Astrocyte (in vitro differentiated cells and primary cell): ENCODE data around the gene SLIT3. TPM values are rescaled to one million over a fixed set of nuclear protein-coding genes. Genes with fewer than 3 reads are reported as not detected.

Experiments used
- DNase-seq: peaks from one replicate; pipeline ENCODE4 v3.0.0-alpha.2; 2010; ENCODE audit warnings: low read depth
- FAIRE-seq: peaks from 2 replicates; lab custom pipeline; 2011; peaks lifted over from hg19 to GRCh38; lab: Jason Lieb, UNC
- H2AFZ ChIP-seq: 2 replicates; pipeline ENCODE4 v1.6.0; 2012; ENCODE audit warnings: low read depth, low read length, inconsistent platforms
- H3K27ac ChIP-seq: 2 replicates; pipeline ENCODE4 v1.5.1; 2011; ENCODE audit warnings: low read depth, low read length, inconsistent platforms
- H3K27me3 ChIP-seq: 2 replicates; pipeline ENCODE4 v1.6.0; 2011; ENCODE audit warnings: low read length, inconsistent platforms; ENCODE audit not compliant: insufficient read depth
- H3K36me3 ChIP-seq: 2 replicates; pipeline ENCODE4 v1.5.1; 2011; ENCODE audit warnings: low read length, inconsistent platforms; ENCODE audit not compliant: insufficient read depth
- H3K4me1 ChIP-seq: 2 replicates; pipeline ENCODE4 v1.5.1; 2011; ENCODE audit warnings: low read length, inconsistent platforms; ENCODE audit not compliant: insufficient read depth
- H3K4me2 ChIP-seq: 2 replicates; pipeline ENCODE4 v1.6.0; 2012; ENCODE audit warnings: low read length, inconsistent platforms
- H3K4me3 ChIP-seq: 2 replicates; pipeline ENCODE4 v1.5.1; 2011; ENCODE audit warnings: low read depth, mild to moderate bottlenecking, low read length, inconsistent platforms; ENCODE audit not compliant: insufficient read depth
- H3K79me2 ChIP-seq: 2 replicates; pipeline ENCODE4 v1.6.0; 2012; ENCODE audit warnings: mild to moderate bottlenecking, low read length, inconsistent platforms; ENCODE audit not compliant: insufficient read depth
- H3K9ac ChIP-seq: 2 replicates; pipeline ENCODE4 v1.6.0; 2012; ENCODE audit warnings: mild to moderate bottlenecking, low read length, inconsistent platforms
- H3K9me3 ChIP-seq: 2 replicates; pipeline ENCODE4 v1.5.1; 2012; ENCODE audit warnings: low read depth, mild to moderate bottlenecking, low read length, inconsistent platforms; ENCODE audit not compliant: insufficient read depth
- H4K20me1 ChIP-seq: 2 replicates; pipeline ENCODE4 v1.6.0; 2012; ENCODE audit warnings: low read length, inconsistent platforms; ENCODE audit not compliant: insufficient read depth
- H3K27ac Mint-ChIP-seq: one replicate; pipeline ENCODE4 v1.8.0; 2021; ENCODE audit warnings: mild to moderate bottlenecking, mixed read lengths; ENCODE audit not compliant: unreplicated experiment
- H3K27me3 Mint-ChIP-seq: one replicate; pipeline ENCODE4 v1.8.0; 2021; ENCODE audit warnings: low read depth, mixed read lengths; ENCODE audit not compliant: unreplicated experiment
- H3K36me3 Mint-ChIP-seq: one replicate; pipeline ENCODE4 v1.8.0; 2021; ENCODE audit warnings: low read depth, mixed read lengths; ENCODE audit not compliant: unreplicated experiment
- H3K4me1 Mint-ChIP-seq: one replicate; pipeline ENCODE4 v1.8.0; 2021; ENCODE audit warnings: low read depth, mixed read lengths; ENCODE audit not compliant: unreplicated experiment
- H3K4me3 Mint-ChIP-seq: one replicate; pipeline ENCODE4 v1.8.0; 2021; ENCODE audit warnings: mild to moderate bottlenecking, moderate library complexity, mixed read lengths; ENCODE audit not compliant: unreplicated experiment
- H3K9me3 Mint-ChIP-seq: one replicate; pipeline ENCODE4 v1.8.0; 2021; ENCODE audit warnings: mild to moderate bottlenecking, mixed read lengths; ENCODE audit not compliant: unreplicated experiment
- EZH2 ChIP-seq: IDR thresholded peaks from 2 replicates; pipeline ENCODE4 v1.6.1; 2012; ENCODE audit warnings: mild to moderate bottlenecking, low read length, inconsistent platforms; ENCODE audit not compliant: insufficient read depth
- total RNA-seq: library from RNA; stranded (reverse); gene quantifications from 2 replicates; pipeline ENCODE4 v1.2.1, GENCODE V29; 2021
- TF ChIP-seq, protein P1 (sequence below): IDR thresholded peaks from 2 replicates; pipeline ENCODE4 v1.5.1; 2011; ENCODE audit warnings: low read depth, mild to moderate bottlenecking, inconsistent platforms, low read length, moderate library complexity; ENCODE audit not compliant: insufficient read depth

The SLIT3 gene
- total RNA-seq, 1 donor from 2014 or later: 20.7 TPM

DNA sequence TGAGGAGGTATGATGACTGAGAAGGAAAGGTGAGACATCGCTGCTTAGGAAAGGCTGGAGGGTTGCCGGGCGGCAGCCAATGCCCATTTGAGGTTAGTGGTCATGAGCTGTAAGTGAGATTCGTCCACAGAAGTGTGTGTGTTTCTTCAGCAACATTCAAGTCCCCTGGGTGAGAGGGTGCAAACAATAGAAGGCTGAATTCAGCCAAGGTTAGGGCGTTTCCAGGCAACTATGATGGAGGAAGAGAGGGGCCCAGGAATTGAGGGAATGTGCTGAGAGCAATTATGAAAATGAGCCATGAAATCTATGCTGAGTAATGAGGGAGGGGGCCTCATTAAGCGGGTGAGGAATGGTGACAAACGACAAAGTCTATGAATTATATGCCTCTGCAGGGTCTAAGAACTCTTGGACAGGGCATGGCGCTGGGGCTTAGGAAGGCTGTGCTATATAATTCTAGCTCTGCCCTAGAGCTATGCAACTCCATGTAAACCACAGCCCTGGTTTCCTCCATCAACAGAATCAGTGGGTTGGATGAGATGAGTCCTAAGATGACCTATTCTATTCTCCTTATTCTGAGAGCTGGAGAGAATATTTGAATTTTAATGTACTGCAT is 96.0 kb downstream of the SLIT3 start:
- Histone ChIP-seq H4K20me1 (no peaks in the 10 kb centered on the region), H3K79me2 (no peaks in the 10 kb centered on the region), H3K4me3 (no peak overlapping the region), H3K27ac (no peak overlapping the region), H3K27me3 (no peaks in the 10 kb centered on the region), H2AFZ (no peak overlapping the region), H3K9me3 (peaks cover 5% of the 10 kb centered on the region), H3K4me2 (no peak overlapping the region), H3K9ac (no peak overlapping the region), H3K4me1 (no peaks in the 10 kb centered on the region), H3K36me3 (no peaks in the 10 kb centered on the region)
- TF ChIP-seq EZH2: no peak
- TF ChIP-seq, protein P1, sequence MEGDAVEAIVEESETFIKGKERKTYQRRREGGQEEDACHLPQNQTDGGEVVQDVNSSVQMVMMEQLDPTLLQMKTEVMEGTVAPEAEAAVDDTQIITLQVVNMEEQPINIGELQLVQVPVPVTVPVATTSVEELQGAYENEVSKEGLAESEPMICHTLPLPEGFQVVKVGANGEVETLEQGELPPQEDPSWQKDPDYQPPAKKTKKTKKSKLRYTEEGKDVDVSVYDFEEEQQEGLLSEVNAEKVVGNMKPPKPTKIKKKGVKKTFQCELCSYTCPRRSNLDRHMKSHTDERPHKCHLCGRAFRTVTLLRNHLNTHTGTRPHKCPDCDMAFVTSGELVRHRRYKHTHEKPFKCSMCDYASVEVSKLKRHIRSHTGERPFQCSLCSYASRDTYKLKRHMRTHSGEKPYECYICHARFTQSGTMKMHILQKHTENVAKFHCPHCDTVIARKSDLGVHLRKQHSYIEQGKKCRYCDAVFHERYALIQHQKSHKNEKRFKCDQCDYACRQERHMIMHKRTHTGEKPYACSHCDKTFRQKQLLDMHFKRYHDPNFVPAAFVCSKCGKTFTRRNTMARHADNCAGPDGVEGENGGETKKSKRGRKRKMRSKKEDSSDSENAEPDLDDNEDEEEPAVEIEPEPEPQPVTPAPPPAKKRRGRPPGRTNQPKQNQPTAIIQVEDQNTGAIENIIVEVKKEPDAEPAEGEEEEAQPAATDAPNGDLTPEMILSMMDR: no peak
- H3K36me3 Mint-ChIP-seq: peaks cover 1% of the 10 kb centered on the region
- FAIRE-seq: no peak
- no peaks in the 10 kb centered on the region for H3K4me1 Mint-ChIP-seq
- no peak overlapping the region for H3K27ac Mint-ChIP-seq
- peaks cover 6% of the 10 kb centered on the region for H3K9me3 Mint-ChIP-seq
- no peak for DNase-seq
- peaks cover 2% of the 10 kb centered on the region for H3K27me3 Mint-ChIP-seq
- H3K4me3 Mint-ChIP-seq: no peak overlapping the region

DNA sequence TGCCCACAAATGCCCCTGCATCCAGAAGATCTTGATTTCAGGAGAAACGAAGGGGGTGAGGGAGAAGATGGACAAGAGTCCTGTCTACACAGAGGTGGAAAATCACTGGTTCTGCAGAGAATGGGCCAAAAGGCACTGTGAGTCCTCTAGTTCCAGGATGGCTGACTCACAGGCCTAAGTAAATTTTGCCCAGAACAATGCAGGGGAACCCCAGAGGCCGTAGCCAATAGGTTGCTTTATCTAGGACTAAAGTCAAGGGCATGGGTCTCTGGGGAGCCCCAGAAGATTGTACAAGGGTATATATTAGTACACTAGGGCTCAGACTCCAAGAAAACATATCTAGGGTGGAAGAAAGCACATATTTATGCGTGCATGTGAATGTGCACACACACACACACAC is 98.0 kb downstream of the SLIT3 start:
- H3K27me3 ChIP-seq: no peaks in the 10 kb centered on the region
- Mint-ChIP-seq H3K36me3 (peaks cover 1% of the 10 kb centered on the region), H3K27ac (no peak overlapping the region), H3K9me3 (peaks cover 5% of the 10 kb centered on the region), H3K27me3 (peaks cover 2% of the 10 kb centered on the region), H3K4me3 (no peak overlapping the region), H3K4me1 (no peaks in the 10 kb centered on the region)
- no peaks in the 10 kb centered on the region for H3K36me3 ChIP-seq
- H3K79me2 ChIP-seq: no peaks in the 10 kb centered on the region
- FAIRE-seq (no peak), DNase-seq (no peak)
- TF ChIP-seq EZH2: no peak
- no peaks in the 10 kb centered on the region for H3K4me1 ChIP-seq
- no peaks in the 10 kb centered on the region for H4K20me1 ChIP-seq
- no peak overlapping the region for H2AFZ ChIP-seq
- peaks cover 5% of the 10 kb centered on the region for H3K9me3 ChIP-seq
- no peak overlapping the region for H3K9ac ChIP-seq
- H3K27ac ChIP-seq: no peak overlapping the region
- no peak overlapping the region for H3K4me2 ChIP-seq
- H3K4me3 ChIP-seq: no peak overlapping the region

DNA sequence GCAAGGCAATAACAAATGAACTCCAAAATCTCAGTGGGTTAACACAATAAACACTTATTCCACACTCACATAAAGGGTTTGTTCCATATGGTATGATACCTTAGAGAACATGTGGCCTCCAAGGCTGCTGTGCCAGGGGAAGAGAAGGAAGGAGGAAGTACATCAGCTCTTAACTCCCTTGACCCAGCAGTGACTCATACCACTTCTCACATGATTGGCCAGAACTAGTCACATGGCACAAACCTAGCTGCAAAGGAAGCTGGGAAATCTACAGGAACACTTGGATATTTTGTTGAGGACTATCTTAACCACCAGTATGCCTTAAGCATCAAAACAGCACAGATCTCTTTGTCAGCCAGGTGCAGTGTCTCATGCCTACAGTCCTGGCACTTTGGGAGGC is 99.3 kb downstream of the SLIT3 start:
- Mint-ChIP-seq H3K27ac (peak overlapping the region; percentile 1), H3K36me3 (peaks cover 1% of the 10 kb centered on the region), H3K27me3 (peaks cover 2% of the 10 kb centered on the region), H3K4me1 (no peaks in the 10 kb centered on the region), H3K9me3 (peaks cover 5% of the 10 kb centered on the region), H3K4me3 (no peak overlapping the region)
- Histone ChIP-seq H4K20me1 (no peaks in the 10 kb centered on the region), H3K27me3 (no peaks in the 10 kb centered on the region), H3K4me3 (no peak overlapping the region), H3K4me2 (no peak overlapping the region), H3K9ac (no peak overlapping the region), H2AFZ (no peak overlapping the region), H3K4me1 (no peaks in the 10 kb centered on the region), H3K27ac (no peak overlapping the region), H3K9me3 (peaks cover 5% of the 10 kb centered on the region), H3K79me2 (no peaks in the 10 kb centered on the region), H3K36me3 (no peaks in the 10 kb centered on the region)
- no peak for TF ChIP-seq EZH2
- TF ChIP-seq, protein P1: no peak
- FAIRE-seq: no peak
- no peak for DNase-seq
